ENCODE data around the gene SH2D5. TPM values are rescaled to one million over a fixed set of nuclear protein-coding genes. Genes with fewer than 3 reads are reported as not detected.
A peak's percentile ranks its signal among the peaks of the same experiment; 100 is the strongest.

Gene SH2D5
- 1 to 10 TPM; 1.5 to 4.0 TPM for total RNA-seq
- 1 to 10 TPM; 6.2 to 8.7 TPM for polyA plus RNA-seq (ENCODE audit: insufficient read length in 2 of 2)
- long read RNA-seq, donor 1, result 0 reads
- long read RNA-seq, donor 2, result 0 reads
- long read RNA-seq, donor 3, result 0 reads
- long read RNA-seq, donor 4, result 0 reads

- H3K4me1 ChIP-seq (ENCODE audit: control insufficient read depth, insufficient read depth, low read length), result peaks cover 42% of the 10 kb centered on the region
- peaks cover 34% of the 10 kb centered on the region for H3K27me3 ChIP-seq (ENCODE audit: control insufficient read depth, insufficient read depth, low read length)
- WGBS (ENCODE audit: insufficient coverage), result 2% methylated on average over 30 of the region's 38 CpGs
- H3K4me3 ChIP-seq (ENCODE audit: low read depth, low read length), result peak within 1 kb of the TSS; percentile 40
- H3K27ac ChIP-seq (ENCODE audit: low read depth, low read length), result no peak within 1 kb of the TSS
- peak in 2 of 6 donors; percentile 78 to 88 for DNase-seq (ENCODE audit: low read depth in 4 of 6, low spot score in 6 of 6)
- H3K9me3 ChIP-seq (ENCODE audit: control insufficient read depth, insufficient read depth, low read length), result no peaks in the 10 kb centered on the region
- peaks cover 6% of the 10 kb centered on the region for H3K36me3 ChIP-seq (ENCODE audit: control insufficient read depth, insufficient read depth, low read length)
Measured at GRCh38 chr1:20732588-20733359, at the start of gene SH2D5. Gene SH2D5, minus strand, starts transcription at chr1:20732703. Its CDS starts 4,659 bp downstream, at chr1:20728044.

GRCh38 chr1:20775700-20776099 is 43.2 kb upstream of the SH2D5 start:
- H3K36me3 ChIP-seq (ENCODE audit: control insufficient read depth, insufficient read depth, low read length), result peaks cover 21% of the 10 kb centered on the region
- no peaks in the 10 kb centered on the region for H3K4me1 ChIP-seq (ENCODE audit: control insufficient read depth, insufficient read depth, low read length)
- no peaks in the 10 kb centered on the region for H3K9me3 ChIP-seq (ENCODE audit: control insufficient read depth, insufficient read depth, low read length)
- no CpG with 5 or more reads among the region's 4 CpGs for WGBS (ENCODE audit: insufficient coverage)
- H3K27me3 ChIP-seq (ENCODE audit: control insufficient read depth, insufficient read depth, low read length), result no peaks in the 10 kb centered on the region
- no peak overlapping the region for H3K4me3 ChIP-seq (ENCODE audit: low read depth, low read length)
- DNase-seq (ENCODE audit: low read depth in 4 of 6, low spot score in 6 of 6), result no peak
- H3K27ac ChIP-seq (ENCODE audit: low read depth, low read length), result no peak overlapping the region

- Histone ChIP-seq H3K27me3 (ENCODE audit: control insufficient read depth, insufficient read depth, low read length) (no peaks in the 10 kb centered on the region), H3K4me3 (ENCODE audit: low read depth, low read length) (no peak overlapping the region), H3K27ac (ENCODE audit: low read depth, low read length) (no peak overlapping the region), H3K36me3 (ENCODE audit: control insufficient read depth, insufficient read depth, low read length) (peaks cover 47% of the 10 kb centered on the region), H3K4me1 (ENCODE audit: control insufficient read depth, insufficient read depth, low read length) (no peaks in the 10 kb centered on the region), H3K9me3 (ENCODE audit: control insufficient read depth, insufficient read depth, low read length) (no peaks in the 10 kb centered on the region)
- no peak for DNase-seq (ENCODE audit: low read depth in 4 of 6, low spot score in 6 of 6)
- no CpG with 5 or more reads among the region's 3 CpGs for WGBS (ENCODE audit: insufficient coverage)
Measured at GRCh38 chr1:20771780-20772179, 39.3 kb upstream of the SH2D5 start.

GRCh38 chr1:20770314-20771087 is 38.0 kb upstream of the SH2D5 start:
- Histone ChIP-seq H3K27me3 (ENCODE audit: control insufficient read depth, insufficient read depth, low read length) (no peaks in the 10 kb centered on the region), H3K36me3 (ENCODE audit: control insufficient read depth, insufficient read depth, low read length) (peaks cover 58% of the 10 kb centered on the region), H3K4me1 (ENCODE audit: control insufficient read depth, insufficient read depth, low read length) (no peaks in the 10 kb centered on the region), H3K9me3 (ENCODE audit: control insufficient read depth, insufficient read depth, low read length) (no peaks in the 10 kb centered on the region), H3K27ac (ENCODE audit: low read depth, low read length) (no peak overlapping the region), H3K4me3 (ENCODE audit: low read depth, low read length) (no peak overlapping the region)
- WGBS (ENCODE audit: insufficient coverage), result 92% methylated on average over 4 of the region's 6 CpGs
- no peak for DNase-seq (ENCODE audit: low read depth in 4 of 6, low spot score in 6 of 6)

GRCh38 chr1:20767271-20767670 is 34.8 kb upstream of the SH2D5 start:
- Histone ChIP-seq H3K4me3 (ENCODE audit: low read depth, low read length) (no peak overlapping the region), H3K27me3 (ENCODE audit: control insufficient read depth, insufficient read depth, low read length) (no peaks in the 10 kb centered on the region), H3K4me1 (ENCODE audit: control insufficient read depth, insufficient read depth, low read length) (no peaks in the 10 kb centered on the region), H3K9me3 (ENCODE audit: control insufficient read depth, insufficient read depth, low read length) (no peaks in the 10 kb centered on the region), H3K36me3 (ENCODE audit: control insufficient read depth, insufficient read depth, low read length) (peaks cover 55% of the 10 kb centered on the region), H3K27ac (ENCODE audit: low read depth, low read length) (no peak overlapping the region)
- no peak for DNase-seq (ENCODE audit: low read depth in 4 of 6, low spot score in 6 of 6)

GRCh38 chr1:20763417-20763816 is 30.9 kb upstream of the SH2D5 start:
- no peaks in the 10 kb centered on the region for H3K9me3 ChIP-seq (ENCODE audit: control insufficient read depth, insufficient read depth, low read length)
- H3K4me3 ChIP-seq (ENCODE audit: low read depth, low read length), result no peak overlapping the region
- DNase-seq (ENCODE audit: low read depth in 4 of 6, low spot score in 6 of 6), result no peak
- no peaks in the 10 kb centered on the region for H3K27me3 ChIP-seq (ENCODE audit: control insufficient read depth, insufficient read depth, low read length)
- no peaks in the 10 kb centered on the region for H3K4me1 ChIP-seq (ENCODE audit: control insufficient read depth, insufficient read depth, low read length)
- peaks cover 64% of the 10 kb centered on the region for H3K36me3 ChIP-seq (ENCODE audit: control insufficient read depth, insufficient read depth, low read length)
- H3K27ac ChIP-seq (ENCODE audit: low read depth, low read length), result no peak overlapping the region
- WGBS (ENCODE audit: insufficient coverage), result no CpG with 5 or more reads among the region's 3 CpGs

- Histone ChIP-seq H3K9me3 (ENCODE audit: control insufficient read depth, insufficient read depth, low read length) (no peaks in the 10 kb centered on the region), H3K27ac (ENCODE audit: low read depth, low read length) (no peak overlapping the region), H3K4me1 (ENCODE audit: control insufficient read depth, insufficient read depth, low read length) (no peaks in the 10 kb centered on the region), H3K27me3 (ENCODE audit: control insufficient read depth, insufficient read depth, low read length) (no peaks in the 10 kb centered on the region), H3K4me3 (ENCODE audit: low read depth, low read length) (no peak overlapping the region), H3K36me3 (ENCODE audit: control insufficient read depth, insufficient read depth, low read length) (peaks cover 61% of the 10 kb centered on the region)
- DNase-seq (ENCODE audit: low read depth in 4 of 6, low spot score in 6 of 6), result no peak
- 97% methylated on average over 6 of the region's 6 CpGs for whole genome bisulfite sequencing (ENCODE audit: insufficient coverage)
Measured at GRCh38 chr1:20760322-20760721, 27.8 kb upstream of the SH2D5 start.

- H3K36me3 ChIP-seq (ENCODE audit: control insufficient read depth, insufficient read depth, low read length), result peaks cover 47% of the 10 kb centered on the region
- H3K9me3 ChIP-seq (ENCODE audit: control insufficient read depth, insufficient read depth, low read length), result no peaks in the 10 kb centered on the region
- no CpG with 5 or more reads among the region's 3 CpGs for WGBS (ENCODE audit: insufficient coverage)
- no peak for DNase-seq (ENCODE audit: low read depth in 4 of 6, low spot score in 6 of 6)
- no peaks in the 10 kb centered on the region for H3K4me1 ChIP-seq (ENCODE audit: control insufficient read depth, insufficient read depth, low read length)
- no peak overlapping the region for H3K4me3 ChIP-seq (ENCODE audit: low read depth, low read length)
- no peaks in the 10 kb centered on the region for H3K27me3 ChIP-seq (ENCODE audit: control insufficient read depth, insufficient read depth, low read length)
- no peak overlapping the region for H3K27ac ChIP-seq (ENCODE audit: low read depth, low read length)
Measured at GRCh38 chr1:20753589-20753988, 21.1 kb upstream of the SH2D5 start.

- whole genome bisulfite sequencing (ENCODE audit: insufficient coverage), result 80% methylated on average over 1 of the region's 3 CpGs
- no peaks in the 10 kb centered on the region for H3K27me3 ChIP-seq (ENCODE audit: control insufficient read depth, insufficient read depth, low read length)
- no peaks in the 10 kb centered on the region for H3K4me1 ChIP-seq (ENCODE audit: control insufficient read depth, insufficient read depth, low read length)
- no peak for DNase-seq (ENCODE audit: low read depth in 4 of 6, low spot score in 6 of 6)
- H3K9me3 ChIP-seq (ENCODE audit: control insufficient read depth, insufficient read depth, low read length), result no peaks in the 10 kb centered on the region
- peaks cover 35% of the 10 kb centered on the region for H3K36me3 ChIP-seq (ENCODE audit: control insufficient read depth, insufficient read depth, low read length)
- no peak overlapping the region for H3K4me3 ChIP-seq (ENCODE audit: low read depth, low read length)
- H3K27ac ChIP-seq (ENCODE audit: low read depth, low read length), result no peak overlapping the region
Measured at GRCh38 chr1:20751462-20751990, 19.0 kb upstream of the SH2D5 start.
